Measurements from ENCODE around the gene AURKAIP1.

DNA sequence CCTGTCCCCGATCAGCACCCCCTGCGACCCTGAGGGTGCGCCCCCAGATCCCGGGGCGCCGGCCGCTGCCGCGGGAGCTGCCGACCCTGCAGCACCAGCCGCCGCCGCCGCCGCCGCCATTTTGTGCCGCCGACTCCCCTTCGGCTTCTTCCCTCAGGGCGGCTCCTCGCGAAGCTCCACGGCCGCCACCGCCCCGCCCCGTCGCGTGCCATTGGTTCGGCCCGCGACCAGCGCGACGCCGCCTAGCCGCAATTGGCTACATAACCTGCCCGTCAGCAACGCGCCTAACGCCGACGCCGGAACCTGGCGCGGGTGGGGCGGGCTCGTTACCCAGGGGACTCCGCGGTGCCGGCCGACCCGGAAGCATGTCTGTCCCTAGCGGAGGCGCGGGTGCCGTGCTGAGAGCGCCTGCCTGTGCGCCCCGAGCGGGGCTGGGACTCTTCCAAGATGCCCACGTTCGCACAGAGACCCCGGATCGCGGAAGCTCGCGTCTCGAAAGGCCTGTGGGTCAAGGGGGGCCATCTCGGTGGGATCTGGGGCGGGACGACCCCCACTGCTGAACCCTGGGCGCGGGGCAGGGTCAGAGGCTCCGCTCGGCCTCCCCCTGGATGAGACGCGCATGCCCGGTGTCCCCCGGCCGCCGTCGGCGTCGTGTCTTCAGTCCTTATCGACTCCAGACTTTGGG, 24.3 kb upstream of the AURKAIP1 start, which contains the start of gene CCNL2:
- TF ChIP-seq, protein P1, sequence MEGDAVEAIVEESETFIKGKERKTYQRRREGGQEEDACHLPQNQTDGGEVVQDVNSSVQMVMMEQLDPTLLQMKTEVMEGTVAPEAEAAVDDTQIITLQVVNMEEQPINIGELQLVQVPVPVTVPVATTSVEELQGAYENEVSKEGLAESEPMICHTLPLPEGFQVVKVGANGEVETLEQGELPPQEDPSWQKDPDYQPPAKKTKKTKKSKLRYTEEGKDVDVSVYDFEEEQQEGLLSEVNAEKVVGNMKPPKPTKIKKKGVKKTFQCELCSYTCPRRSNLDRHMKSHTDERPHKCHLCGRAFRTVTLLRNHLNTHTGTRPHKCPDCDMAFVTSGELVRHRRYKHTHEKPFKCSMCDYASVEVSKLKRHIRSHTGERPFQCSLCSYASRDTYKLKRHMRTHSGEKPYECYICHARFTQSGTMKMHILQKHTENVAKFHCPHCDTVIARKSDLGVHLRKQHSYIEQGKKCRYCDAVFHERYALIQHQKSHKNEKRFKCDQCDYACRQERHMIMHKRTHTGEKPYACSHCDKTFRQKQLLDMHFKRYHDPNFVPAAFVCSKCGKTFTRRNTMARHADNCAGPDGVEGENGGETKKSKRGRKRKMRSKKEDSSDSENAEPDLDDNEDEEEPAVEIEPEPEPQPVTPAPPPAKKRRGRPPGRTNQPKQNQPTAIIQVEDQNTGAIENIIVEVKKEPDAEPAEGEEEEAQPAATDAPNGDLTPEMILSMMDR (IDR thresholded peaks at IDR 0.05): peak; percentile 53
- TF ChIP-seq SMC3 (IDR thresholded peaks at IDR 0.05; ENCODE audit: low read depth, low read length) (no peak), RXRA (IDR thresholded peaks at IDR 0.05; ENCODE audit: borderline replicate concordance, low read depth) (no peak), EP300 (IDR thresholded peaks at IDR 0.05; ENCODE audit: borderline replicate concordance in 1 of 2, low read depth in 1 of 2, low read length in 1 of 2) (peak in 1 of 2 experiments; percentile 20; a peak in 1 of 4 replicates), ZBTB33 (IDR thresholded peaks at IDR 0.05; ENCODE audit: borderline replicate concordance, low read depth) (peak; percentile 80), TAF1 (IDR thresholded peaks at IDR 0.05; ENCODE audit: borderline replicate concordance, low read depth, low read length) (peak; percentile 46), FOXJ3 (CRISPR knock-in tag; IDR thresholded peaks at IDR 0.05) (no peak), YY1 (IDR thresholded peaks at IDR 0.05; ENCODE audit: low read depth) (peak; percentile 91)
- TF ChIP-seq, protein P2, sequence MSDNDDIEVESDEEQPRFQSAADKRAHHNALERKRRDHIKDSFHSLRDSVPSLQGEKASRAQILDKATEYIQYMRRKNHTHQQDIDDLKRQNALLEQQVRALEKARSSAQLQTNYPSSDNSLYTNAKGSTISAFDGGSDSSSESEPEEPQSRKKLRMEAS (IDR thresholded peaks at IDR 0.05; ENCODE audit: low read depth): peak; percentile 85; the same call in 1 of the 2 replicates
- TF ChIP-seq, protein P3, sequence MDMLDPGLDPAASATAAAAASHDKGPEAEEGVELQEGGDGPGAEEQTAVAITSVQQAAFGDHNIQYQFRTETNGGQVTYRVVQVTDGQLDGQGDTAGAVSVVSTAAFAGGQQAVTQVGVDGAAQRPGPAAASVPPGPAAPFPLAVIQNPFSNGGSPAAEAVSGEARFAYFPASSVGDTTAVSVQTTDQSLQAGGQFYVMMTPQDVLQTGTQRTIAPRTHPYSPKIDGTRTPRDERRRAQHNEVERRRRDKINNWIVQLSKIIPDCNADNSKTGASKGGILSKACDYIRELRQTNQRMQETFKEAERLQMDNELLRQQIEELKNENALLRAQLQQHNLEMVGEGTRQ (IDR thresholded peaks at IDR 0.05; ENCODE audit: borderline replicate concordance, low read depth, low read length): no peak
